Nephron (organoid): ENCODE measurements around the gene TRPM1.

Source experiments
- H3K27ac Mint-ChIP-seq, 3 experiments: 2 replicates each; pipeline ENCODE4 v1.8.0; 2020; ENCODE audit warnings: mixed read lengths in 3 of 3, mild to moderate bottlenecking in 2 of 3, moderate library complexity in 1 of 3
- H3K27me3 Mint-ChIP-seq: 2 replicates; pipeline ENCODE4 v1.8.0; 2021; ENCODE audit warnings: low read depth, mild to moderate bottlenecking, moderate library complexity, mixed read lengths
- H3K36me3 Mint-ChIP-seq: 2 replicates; pipeline ENCODE4 v1.8.0; 2020; ENCODE audit warnings: low read depth, mixed read lengths
- H3K4me1 Mint-ChIP-seq: 2 replicates; pipeline ENCODE4 v1.8.0; 2020; ENCODE audit warnings: mixed read lengths
- H3K4me3 Mint-ChIP-seq, 3 experiments: 2 replicates each; pipeline ENCODE4 v1.8.0; 2020; ENCODE audit warnings: mild to moderate bottlenecking in 3 of 3, mixed read lengths in 3 of 3, moderate library complexity in 2 of 3
- H3K9me3 Mint-ChIP-seq: 2 replicates; pipeline ENCODE4 v1.8.0; 2020; ENCODE audit warnings: mixed read lengths
- TF ChIP-seq, protein P1 (sequence below), 3 experiments: fragments of 200-600 bp; sonication (generic); IDR thresholded peaks; one replicate each; pipeline ENCODE4 v1.5.0; 2021; ENCODE audit warnings: antibody characterized with exemption in 3 of 3; ENCODE audit not compliant: unreplicated experiment in 3 of 3

TRPM1 gene

DNA sequence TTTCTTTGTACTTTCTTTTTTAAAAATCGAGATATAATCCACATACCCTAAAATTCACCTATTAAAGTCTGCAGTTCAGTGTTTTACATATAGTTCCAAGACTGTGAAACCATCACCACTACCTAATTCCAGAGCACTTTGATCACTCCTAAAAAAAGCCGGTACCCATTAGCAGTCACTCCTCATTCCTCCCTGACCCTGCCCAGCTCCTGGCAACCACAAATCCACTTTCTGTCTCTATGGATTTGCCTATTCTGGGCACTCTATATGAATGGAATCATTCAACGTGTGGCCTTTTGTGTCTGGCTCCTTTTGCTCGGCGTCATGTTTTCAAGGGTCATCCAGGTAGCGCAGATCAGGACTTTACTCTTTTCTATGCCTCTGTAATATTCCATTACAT, 17.3 kb downstream of the TRPM1 start:
- H3K27me3 Mint-ChIP-seq: peaks cover 20% of the 10 kb centered on the region
- peaks cover 9% of the 10 kb centered on the region for H3K9me3 Mint-ChIP-seq
- H3K27ac Mint-ChIP-seq: no peak overlapping the region
- no peaks in the 10 kb centered on the region for H3K4me1 Mint-ChIP-seq
- H3K36me3 Mint-ChIP-seq: no peaks in the 10 kb centered on the region
- H3K4me3 Mint-ChIP-seq: no peak overlapping the region
- TF ChIP-seq, protein P1, sequence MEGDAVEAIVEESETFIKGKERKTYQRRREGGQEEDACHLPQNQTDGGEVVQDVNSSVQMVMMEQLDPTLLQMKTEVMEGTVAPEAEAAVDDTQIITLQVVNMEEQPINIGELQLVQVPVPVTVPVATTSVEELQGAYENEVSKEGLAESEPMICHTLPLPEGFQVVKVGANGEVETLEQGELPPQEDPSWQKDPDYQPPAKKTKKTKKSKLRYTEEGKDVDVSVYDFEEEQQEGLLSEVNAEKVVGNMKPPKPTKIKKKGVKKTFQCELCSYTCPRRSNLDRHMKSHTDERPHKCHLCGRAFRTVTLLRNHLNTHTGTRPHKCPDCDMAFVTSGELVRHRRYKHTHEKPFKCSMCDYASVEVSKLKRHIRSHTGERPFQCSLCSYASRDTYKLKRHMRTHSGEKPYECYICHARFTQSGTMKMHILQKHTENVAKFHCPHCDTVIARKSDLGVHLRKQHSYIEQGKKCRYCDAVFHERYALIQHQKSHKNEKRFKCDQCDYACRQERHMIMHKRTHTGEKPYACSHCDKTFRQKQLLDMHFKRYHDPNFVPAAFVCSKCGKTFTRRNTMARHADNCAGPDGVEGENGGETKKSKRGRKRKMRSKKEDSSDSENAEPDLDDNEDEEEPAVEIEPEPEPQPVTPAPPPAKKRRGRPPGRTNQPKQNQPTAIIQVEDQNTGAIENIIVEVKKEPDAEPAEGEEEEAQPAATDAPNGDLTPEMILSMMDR (IDR thresholded peaks at IDR 0.05; ENCODE audit: unreplicated experiment in 3 of 3): no peak

DNA sequence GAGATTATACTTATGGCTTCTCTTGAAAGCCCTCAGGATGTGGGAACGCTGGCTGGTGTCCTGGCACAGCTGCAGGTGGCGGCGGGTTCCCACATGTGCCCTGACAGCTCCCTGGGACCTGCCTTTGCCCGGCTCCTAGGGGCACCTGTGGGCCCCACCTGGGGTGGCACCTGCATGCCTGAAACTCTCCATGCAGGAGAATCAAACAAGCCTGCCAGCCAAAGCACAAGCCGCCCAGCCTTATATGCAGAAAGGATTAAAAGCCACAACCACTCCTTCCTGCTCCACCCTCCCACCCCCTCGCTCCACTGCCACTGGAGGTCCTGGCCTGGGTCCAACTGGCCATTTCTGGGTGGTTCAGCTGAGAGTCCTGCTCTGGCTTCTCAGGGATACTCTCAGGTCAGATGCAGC, 18.1 kb downstream of the TRPM1 start:
- Mint-ChIP-seq H3K4me3 (no peak overlapping the region), H3K9me3 (peaks cover 9% of the 10 kb centered on the region), H3K27me3 (peaks cover 24% of the 10 kb centered on the region), H3K27ac (no peak overlapping the region), H3K36me3 (no peaks in the 10 kb centered on the region), H3K4me1 (peaks cover 3% of the 10 kb centered on the region)
- TF ChIP-seq, protein P1 (IDR thresholded peaks at IDR 0.05; ENCODE audit: unreplicated experiment in 3 of 3): no peak

DNA sequence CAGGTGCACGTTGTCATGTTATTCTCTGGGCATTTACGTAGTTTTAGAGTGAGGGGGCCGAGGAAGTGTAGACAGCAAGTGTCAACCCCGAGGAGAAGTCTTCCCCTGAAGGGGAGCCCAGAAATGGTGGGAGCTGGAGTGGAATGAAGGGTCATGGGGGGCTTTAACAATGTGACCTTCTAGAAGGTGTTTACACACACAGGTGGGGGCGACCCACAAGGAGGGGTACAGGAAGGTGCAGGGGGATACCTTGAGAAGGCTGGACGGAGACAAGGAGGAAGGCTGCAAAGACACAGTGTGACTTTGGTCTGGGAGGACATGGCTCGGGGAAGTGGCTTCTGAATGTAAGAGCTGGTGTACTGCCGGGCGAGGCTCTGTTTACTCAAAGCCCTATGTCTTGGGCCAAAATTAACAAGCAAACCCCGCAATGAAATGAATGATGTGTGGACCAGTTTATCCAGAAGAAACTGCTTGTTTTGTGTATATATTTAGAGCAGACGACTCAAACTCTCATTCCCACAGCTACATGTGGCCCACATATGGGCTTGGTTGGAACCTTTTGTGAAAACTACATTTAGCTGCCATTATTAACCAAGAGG, 18.7 kb downstream of the TRPM1 start:
- Mint-ChIP-seq H3K4me3 (no peak overlapping the region), H3K4me1 (peaks cover 3% of the 10 kb centered on the region), H3K36me3 (no peaks in the 10 kb centered on the region), H3K27me3 (peaks cover 26% of the 10 kb centered on the region), H3K27ac (no peak overlapping the region), H3K9me3 (peaks cover 5% of the 10 kb centered on the region)
- TF ChIP-seq, protein P1 (IDR thresholded peaks at IDR 0.05; ENCODE audit: unreplicated experiment in 3 of 3): no peak

DNA sequence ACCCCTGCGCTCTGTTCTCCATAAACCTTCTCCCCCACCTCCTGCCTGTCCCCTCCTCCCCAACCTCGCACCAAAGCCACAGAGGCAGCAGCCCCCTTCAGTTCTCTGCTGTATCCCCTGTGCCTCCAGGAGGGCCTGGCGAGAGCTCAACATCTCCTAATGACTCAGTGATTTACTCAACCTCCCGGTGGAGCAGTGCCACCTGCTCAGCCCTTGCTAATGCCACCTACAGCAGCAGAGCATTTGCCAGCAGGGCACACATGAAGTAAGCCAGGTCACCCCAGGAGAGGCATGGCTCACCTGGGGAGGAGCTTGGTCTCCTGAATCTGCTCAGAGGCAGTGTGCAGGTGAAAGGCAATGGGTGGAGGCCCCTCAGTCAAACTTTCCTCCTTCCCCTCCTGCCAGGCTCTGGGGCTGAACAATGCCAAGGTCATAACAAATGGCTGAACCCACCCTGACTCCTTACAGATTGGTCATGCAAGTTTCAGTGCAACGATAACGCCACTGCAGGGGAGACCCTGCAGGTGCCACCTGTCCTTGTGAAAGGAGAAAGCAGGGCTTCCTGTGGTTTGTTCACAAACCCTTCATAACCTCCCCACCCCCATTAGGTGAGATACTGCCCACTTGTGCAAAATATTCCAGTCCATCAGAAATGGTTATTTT, 19.8 kb downstream of the TRPM1 start:
- TF ChIP-seq, protein P1 (IDR thresholded peaks at IDR 0.05; ENCODE audit: unreplicated experiment in 3 of 3): no peak
- H3K4me1 Mint-ChIP-seq: peaks cover 8% of the 10 kb centered on the region
- no peaks in the 10 kb centered on the region for H3K9me3 Mint-ChIP-seq
- no peak overlapping the region for H3K27ac Mint-ChIP-seq
- H3K4me3 Mint-ChIP-seq: no peak overlapping the region
- no peaks in the 10 kb centered on the region for H3K36me3 Mint-ChIP-seq
- H3K27me3 Mint-ChIP-seq: peaks cover 30% of the 10 kb centered on the region

DNA sequence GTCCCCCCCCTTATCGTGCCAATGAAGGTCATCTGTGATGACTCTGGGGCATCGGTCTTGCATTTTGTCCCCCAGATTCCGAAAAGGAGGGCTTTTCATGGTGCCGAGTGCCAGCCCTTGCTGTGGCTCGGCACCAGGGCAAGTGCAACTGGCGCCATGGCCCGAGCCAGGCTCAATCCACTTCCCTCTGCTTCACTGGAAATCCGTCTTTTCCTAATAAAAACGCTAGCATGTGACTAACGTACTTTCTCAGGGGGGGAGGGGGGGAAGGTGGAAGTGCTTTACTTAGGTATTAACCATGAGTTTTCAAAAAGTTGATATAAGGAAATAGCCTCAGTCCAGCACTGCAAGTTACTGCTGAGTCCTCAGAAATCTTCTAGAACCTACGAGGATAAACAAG, 20.5 kb downstream of the TRPM1 start:
- H3K9me3 Mint-ChIP-seq: no peaks in the 10 kb centered on the region
- TF ChIP-seq, protein P1 (IDR thresholded peaks at IDR 0.05; ENCODE audit: unreplicated experiment in 3 of 3): no peak
- peaks cover 30% of the 10 kb centered on the region for H3K27me3 Mint-ChIP-seq
- no peak overlapping the region for H3K4me3 Mint-ChIP-seq
- no peaks in the 10 kb centered on the region for H3K36me3 Mint-ChIP-seq
- peaks cover 8% of the 10 kb centered on the region for H3K4me1 Mint-ChIP-seq
- no peak overlapping the region for H3K27ac Mint-ChIP-seq

DNA sequence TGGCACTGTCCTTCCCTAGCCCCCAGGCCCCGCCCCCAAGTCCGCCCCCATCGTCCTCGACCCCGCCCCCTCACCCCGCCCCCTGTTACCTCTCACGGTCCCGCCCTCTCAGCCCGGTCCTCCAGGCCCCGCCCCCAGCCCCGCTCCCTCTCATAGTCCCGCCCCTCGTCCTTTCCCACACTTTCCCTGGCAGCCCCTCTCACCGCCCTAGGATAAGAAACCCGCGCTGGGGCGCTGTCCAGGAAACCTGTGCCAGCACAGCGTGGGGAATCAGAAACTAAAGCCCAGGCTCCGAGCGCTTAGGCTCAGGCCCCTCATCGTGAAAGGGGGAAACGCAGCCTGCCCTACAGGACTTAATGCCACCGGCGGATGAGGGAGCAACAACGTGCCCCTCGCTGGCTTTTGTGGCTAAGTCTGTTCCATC, 20.9 kb downstream of the TRPM1 start:
- H3K4me3 Mint-ChIP-seq: no peak overlapping the region
- H3K36me3 Mint-ChIP-seq: no peaks in the 10 kb centered on the region
- H3K27ac Mint-ChIP-seq: no peak overlapping the region
- H3K4me1 Mint-ChIP-seq: peaks cover 8% of the 10 kb centered on the region
- TF ChIP-seq, protein P1 (IDR thresholded peaks at IDR 0.05; ENCODE audit: unreplicated experiment in 3 of 3): no peak
- peaks cover 30% of the 10 kb centered on the region for H3K27me3 Mint-ChIP-seq
- H3K9me3 Mint-ChIP-seq: no peaks in the 10 kb centered on the region
